Left cardiac atrium (tissue), 4 donors: ENCODE results near the gene MED13L. TPM values are rescaled to one million over a fixed set of nuclear protein-coding genes. Genes with fewer than 3 reads are reported as not detected.
A peak's percentile ranks its signal among the peaks of the same experiment; 100 is the strongest.

ENCODE experiments used
- ATAC-seq, 2 donors: fragments of 200-7000 bp; cut with Tn5 transposase; one replicate each; pipeline ENCODE4 v1.9.1; 2020; ENCODE audit warnings: mild to moderate bottlenecking in 2 of 2, moderate library complexity in 2 of 2
- DNase-seq: peaks from one replicate; pipeline ENCODE4 v3.0.0-alpha.2; 2020
- intact Hi-C, 2 donors: fragments of 100-400 bp; cut with DNase I; formaldehyde crosslinking; loops; one replicate each; pipeline versions ENCODE4 v1.14.1 to v1.15.1; 2022 to 2023
- total RNA-seq, 2 donors: library from RNA; stranded (reverse); fragmentation: NEBNext Ultra II Directional; extraction: Animal tissue kit (Norgen Biotek cat#: 25700); gene quantifications; one replicate each; pipeline ENCODE4 v1.2.1, GENCODE V29; 2021
- donor health status: DM: no; HTN: yes; CAD: no.
- donor health status: DM: no; HTN: yes; CAD: no; lungs with severe emphysema.
- donor health status: DM: yes; HTN: yes; CAD: no.
- donor health status: Dilated cardiomyopathy.

The MED13L gene
- total RNA-seq, 2 donors from 2014 or later, result 66.0 to 68.3 TPM

- DNase-seq (no peak), ATAC-seq (peak in 1 of 2 donors; percentile 39)
- intact Hi-C loops, result no loop called here
These were observed 150.9 kb downstream of the MED13L start for GRCh38 chr12:116126610-116127009.

DNA sequence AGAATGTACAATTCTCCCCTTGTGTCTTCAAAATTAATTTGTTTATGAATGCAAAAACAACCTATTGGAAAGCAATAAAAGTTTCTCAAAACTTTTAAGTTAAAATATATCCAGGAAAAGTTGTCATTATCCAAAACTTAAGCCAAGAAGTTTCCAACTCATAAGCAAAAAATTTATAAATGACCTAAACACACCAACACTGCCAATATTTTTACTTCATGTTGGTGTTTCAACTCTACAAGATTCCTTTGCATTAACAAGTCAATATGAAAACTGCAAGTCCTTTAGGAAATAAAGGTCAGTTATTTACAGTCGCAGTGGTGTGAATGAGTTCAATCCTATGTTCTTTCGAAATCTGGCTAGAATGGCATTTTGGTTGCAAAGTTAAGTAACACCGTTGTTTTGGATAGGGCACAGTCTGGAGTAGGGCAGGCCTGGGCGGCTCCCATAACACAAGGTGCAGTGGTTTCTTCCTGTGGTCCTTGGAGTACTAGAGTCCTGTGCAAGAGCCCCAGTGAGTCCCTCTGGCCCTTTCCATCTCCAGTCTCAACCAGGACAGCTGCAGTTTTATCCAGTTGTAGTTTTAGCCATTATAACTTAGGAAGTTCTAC, 151.4 kb downstream of the MED13L start:
- intact Hi-C loops, result no loop called here
- DNase-seq (no peak), ATAC-seq (peak in 1 of 2 donors; percentile 17)

DNA sequence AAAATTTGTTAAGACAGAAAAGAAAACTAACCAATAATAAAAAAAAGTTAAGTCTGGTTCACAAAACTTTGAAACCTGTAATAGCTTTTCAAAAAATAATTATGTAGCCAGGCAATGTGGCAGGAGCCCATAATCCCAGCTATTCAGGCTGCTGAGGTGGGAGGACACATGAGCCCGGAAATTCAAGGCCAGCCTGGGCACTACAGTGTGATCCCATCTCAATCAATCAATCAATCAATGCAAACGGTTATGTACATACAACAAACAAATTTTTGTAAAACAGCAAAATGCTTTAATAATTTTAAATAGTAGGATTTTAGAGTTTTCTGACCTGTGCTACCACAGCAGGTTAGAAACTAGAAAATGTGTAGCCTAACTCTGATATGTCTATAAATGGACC, 152.4 kb downstream of the MED13L start:
- no peak for ATAC-seq
- no peak for DNase-seq
- intact Hi-C loops, result no loop called here

GRCh38 chr12:116123451-116124258, 153.8 kb downstream of the MED13L start:
- DNase-seq, result no peak
- ATAC-seq, result peak in 1 of 2 donors; percentile 71
- intact Hi-C loops, result no loop called here

DNA sequence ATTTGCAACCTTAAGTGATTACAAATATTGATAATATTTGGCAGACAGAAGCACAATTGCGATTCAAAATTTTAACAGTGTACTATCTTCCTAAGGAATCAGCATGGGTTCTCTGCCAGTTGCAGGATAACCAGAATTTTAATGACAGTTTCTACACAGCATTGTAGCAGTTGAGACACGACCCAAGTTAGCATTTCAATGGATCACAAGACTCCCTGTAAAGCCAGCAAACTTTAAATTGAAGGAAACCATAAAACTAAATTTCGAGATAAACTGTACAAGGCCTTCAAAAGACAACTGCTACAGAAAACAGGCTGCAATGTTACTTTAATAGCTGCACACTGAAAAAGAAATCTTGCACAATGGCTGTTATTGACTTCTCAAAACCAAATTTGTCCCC, 154.9 kb downstream of the MED13L start:
- intact Hi-C loops, result no loop called here
- ATAC-seq (no peak), DNase-seq (no peak)

DNA sequence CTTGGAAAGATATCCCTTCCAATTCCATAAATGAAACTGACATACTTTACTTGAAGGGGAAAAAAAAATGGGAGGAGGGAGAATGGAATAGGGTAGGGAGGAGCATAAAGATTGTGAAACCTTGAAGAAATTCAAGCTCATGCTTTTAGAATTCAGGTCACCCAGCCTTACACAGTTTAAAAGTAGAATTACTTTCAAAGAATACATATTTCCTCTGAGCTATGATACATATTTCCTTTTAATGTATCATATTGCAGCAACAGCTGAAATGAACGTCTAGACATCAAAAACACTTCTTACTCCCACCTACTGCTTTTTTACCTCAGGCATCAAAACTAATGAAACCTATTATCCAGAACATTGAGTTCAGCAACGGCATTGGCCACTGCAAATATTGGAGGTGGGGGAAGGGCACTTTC, 156.0 kb downstream of the MED13L start:
- DNase-seq (no peak), ATAC-seq (peak; percentile 53 to 55)
- intact Hi-C loops, result no loop called here

DNA sequence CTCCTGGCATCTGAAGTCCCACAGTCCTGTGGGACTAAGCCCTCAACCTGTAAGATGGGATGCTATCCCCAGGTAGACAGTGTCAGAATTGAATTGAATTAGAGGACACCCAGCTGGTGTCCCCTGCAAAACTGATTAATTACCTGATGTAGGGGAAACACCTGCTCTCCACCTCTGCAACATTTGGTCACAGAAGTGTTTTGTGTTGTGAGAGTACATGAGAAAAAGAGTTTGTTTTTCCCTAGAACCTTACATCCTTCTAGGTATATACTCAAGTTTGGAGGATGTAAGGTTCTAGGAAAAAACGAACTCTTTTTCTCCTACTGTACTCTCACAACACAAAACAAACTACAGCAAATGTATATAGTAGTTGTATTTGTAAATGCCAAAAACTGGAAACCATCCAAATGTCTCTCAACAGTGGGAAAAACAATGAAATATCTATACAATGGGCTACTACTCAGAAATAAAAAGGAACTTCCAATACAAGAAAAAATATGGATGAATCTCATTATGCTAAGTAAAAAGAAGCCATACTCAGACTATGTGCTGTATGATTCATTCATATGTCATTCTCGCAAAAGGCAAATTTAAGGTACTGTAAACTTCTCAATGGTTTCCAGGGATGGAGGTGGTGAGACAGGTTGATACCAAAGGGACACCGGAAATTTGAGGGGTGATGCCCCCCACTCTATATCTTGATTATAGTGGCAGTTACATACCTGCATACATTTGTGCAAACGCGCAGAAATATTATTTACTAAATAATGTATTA, 160.7 kb downstream of the MED13L start:
- DNase-seq (no peak), ATAC-seq (no peak)
- intact Hi-C loops, result no loop called here

DNA sequence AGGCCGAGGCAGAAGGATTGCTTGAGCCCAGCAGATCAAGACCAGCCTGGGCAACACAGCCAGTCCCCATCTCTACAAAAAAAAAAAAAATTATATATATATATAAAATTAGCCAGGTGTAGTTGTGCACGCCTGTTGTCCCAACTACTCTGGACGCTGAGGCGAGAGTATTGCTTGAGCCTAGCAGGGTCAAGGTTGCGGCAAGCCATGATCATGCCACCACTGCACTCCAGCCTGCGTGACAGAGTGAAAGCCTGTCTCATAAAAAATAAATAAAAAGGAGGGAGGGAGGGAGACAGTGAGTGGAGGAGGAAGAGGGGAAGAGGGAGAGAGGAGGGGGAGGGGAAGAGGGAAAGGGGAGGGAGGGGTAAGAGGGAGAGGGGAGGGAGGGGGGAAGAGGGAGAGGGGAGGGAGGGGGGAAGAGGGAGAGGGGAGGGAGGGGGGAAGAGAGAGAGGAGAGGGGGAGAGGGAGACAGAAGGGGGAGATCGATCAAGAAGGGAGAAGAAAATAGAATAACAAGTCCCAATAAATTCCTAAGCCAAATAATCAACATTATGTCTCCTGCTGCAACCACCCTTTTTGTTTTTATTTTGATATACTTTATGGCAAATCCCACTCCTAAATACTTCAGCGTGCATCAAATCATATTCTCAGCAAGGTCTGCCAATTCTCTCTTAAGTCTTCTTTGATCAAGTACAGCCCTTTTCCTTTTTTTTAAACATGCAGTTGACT, 163.9 kb downstream of the MED13L start:
- DNase-seq (no peak), ATAC-seq (no peak)
- intact Hi-C loops, result no loop called here

- no peak for ATAC-seq
- intact Hi-C loops, result no loop called here
- DNase-seq, result no peak
These were observed 170.6 kb downstream of the MED13L start for GRCh38 chr12:116106870-116107269.

GRCh38 chr12:116104167-116104767, 173.2 kb downstream of the MED13L start:
- ATAC-seq, result no peak
- intact Hi-C loops, result no loop called here
- DNase-seq, result no peak

- ATAC-seq, result no peak
- DNase-seq, result no peak
- intact Hi-C loops, result no loop called here
These were observed 175.5 kb downstream of the MED13L start for GRCh38 chr12:116101991-116102390.

DNA sequence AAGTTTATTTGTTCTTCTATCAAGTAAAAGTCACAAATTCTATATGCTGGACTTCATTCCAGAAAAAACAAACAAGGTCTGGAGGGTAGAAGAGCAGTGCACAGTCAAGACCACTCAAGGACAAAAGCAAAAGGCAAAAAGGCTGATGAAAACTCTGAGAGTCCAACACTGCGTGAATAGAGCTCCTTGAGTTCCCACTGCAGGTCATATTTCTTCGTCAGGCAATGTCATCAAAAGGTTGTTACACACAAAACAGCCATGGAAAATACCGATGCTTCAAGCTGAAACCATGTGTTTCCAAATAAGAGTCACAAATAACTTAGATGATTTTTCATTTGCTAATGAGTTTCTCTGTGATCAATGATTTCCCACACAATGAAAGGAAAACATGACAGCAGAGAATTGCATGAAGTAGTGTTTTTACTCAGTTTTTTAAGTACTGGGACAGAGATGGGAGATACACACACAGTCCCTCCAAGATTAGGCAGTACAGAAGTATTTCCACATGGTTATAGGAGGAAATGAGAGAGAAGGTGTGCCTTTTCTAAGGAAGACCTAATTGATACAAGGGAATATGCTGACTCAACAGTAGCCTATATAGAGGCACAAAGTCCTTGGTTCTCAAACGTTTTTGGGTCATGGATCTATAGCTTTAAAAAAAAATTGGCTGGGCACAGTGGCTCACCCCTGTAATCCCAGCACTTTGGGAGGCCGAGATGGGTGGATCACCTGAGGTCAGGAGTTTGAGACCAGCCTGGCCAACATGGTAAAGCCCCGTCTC, 177.7 kb downstream of the MED13L start:
- intact Hi-C loops, result no loop called here
- no peak for DNase-seq
- no peak for ATAC-seq

DNA sequence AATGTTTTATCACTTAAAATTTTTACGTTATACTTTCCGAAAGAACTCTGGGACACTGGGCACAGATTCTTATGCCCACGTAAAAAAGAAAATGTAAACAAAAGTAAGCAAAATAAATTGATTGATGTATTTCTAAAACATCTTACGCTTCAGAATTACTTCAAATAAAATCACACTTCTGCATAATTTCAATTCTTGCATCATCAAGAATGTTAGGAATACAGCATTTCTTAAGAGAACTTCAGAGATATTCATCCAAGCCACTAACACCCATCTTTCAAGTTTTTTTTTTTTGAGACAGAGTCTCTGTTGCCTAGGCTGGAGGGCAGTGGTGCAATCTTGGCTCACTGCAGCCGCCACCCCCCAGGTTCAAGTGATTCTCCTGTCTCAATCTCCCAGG, 180.6 kb downstream of the MED13L start:
- no peak for ATAC-seq

GRCh38 chr12:116094475-116094874, 183.0 kb downstream of the MED13L start:
- ATAC-seq (no peak), DNase-seq (no peak)
- intact Hi-C loops, result no loop called here

More for the DNA sequence above, 180.6 kb downstream of the MED13L start:
- DNase-seq, result no peak
- intact Hi-C loops, result no loop called here

DNA sequence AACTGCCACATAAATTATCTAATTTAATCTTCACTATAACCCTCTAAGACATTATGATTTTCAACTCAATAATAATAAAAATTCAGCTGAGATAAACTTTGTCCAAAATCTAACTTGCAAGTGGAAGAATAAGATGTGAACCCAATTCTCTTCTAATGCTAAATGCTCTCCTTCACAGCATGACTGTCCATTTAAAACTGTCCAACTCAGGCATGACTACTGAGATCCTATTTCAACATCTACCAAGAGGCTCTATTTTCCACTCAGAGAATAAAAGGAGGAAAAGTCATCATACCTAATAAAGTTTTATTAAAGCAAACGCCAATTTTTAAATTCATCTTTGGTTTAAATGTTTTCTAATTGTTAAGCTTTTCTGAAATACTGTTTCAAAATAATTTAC, 183.6 kb downstream of the MED13L start:
- ATAC-seq (no peak), DNase-seq (no peak)
- intact Hi-C loops, result no loop called here

- intact Hi-C loops, result no loop called here
- DNase-seq, result no peak
- ATAC-seq, result no peak
These were observed 184.7 kb downstream of the MED13L start for GRCh38 chr12:116092776-116093175.

DNA sequence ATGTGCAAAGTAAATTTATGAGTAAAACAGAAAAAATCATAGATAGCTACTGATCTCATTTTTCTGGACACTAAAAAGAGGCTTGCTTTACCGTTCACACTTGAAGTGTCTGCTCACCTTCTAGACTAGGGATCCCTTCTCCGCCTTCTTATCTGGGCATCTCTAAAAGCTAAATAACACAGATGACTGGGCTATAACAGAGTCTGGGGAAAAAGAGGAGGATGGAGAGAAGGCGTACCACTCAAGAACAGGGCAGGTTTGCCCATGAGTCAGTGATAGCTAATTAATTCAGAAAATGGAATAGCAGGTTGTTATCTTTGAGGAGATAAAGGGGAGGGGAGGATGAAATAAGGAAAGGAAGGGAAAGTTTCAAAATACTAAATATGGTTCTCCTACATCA, 185.3 kb downstream of the MED13L start:
- intact Hi-C loops, result no loop called here
- no peak for DNase-seq
- ATAC-seq, result peak in 1 of 2 donors; percentile 71

DNA sequence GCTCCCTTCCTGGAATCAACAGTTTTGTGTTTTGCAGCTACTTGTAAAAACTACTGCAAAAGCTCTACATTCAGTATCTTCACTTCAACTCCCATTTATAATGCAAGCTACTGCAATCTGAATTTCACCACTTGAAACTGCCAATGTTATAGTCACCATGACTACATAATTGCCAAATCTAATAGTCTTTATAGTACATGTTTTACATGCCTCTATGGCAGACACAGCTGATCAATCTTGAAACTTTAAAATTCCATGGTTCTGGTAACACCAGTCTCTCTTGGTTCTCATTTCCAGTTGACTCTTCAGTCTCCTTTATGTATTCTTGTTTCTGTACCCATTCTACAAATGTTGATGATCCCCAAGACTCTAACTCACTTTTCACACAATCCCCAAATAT, 185.9 kb downstream of the MED13L start:
- ATAC-seq, result no peak
- intact Hi-C loops, result no loop called here

More for the DNA sequence above, 185.9 kb downstream of the MED13L start:
- DNase-seq, result no peak
